HepG2 (cell line): ENCODE data around the gene FNDC3B. TPM values are rescaled to one million over a fixed set of nuclear protein-coding genes. Genes with fewer than 3 reads are reported as not detected.

Experiments used
- AGO1 ChIP-seq: fragments of 200-400 bp; formaldehyde crosslinking; IDR thresholded peaks from 2 replicates; pipeline ENCODE4 v1.6.1; 2017; ENCODE audit warnings: mild to moderate bottlenecking, low read depth, low read length, moderate library complexity; ENCODE audit not compliant: poor library complexity, severe bottlenecking
- RBM22 ChIP-seq: fragments of 200-400 bp; formaldehyde crosslinking; optimal IDR thresholded peaks from 2 replicates; pipeline ENCODE3; 2017; ENCODE audit warnings: mild to moderate bottlenecking, low read length, moderate library complexity
- ZBTB46 ChIP-seq: sonication (generic); formaldehyde crosslinking; IDR thresholded peaks from 2 replicates; pipeline ENCODE4 v1.4.0; 2020; ENCODE audit warnings: mild to moderate bottlenecking, missing genetic modification reagents, borderline replicate concordance
- polyA plus RNA-seq, 8 experiments: library from polyadenylated mRNA; depleted of rRNA in 3 of 8; stranded (reverse) in 7 of 8; unstranded in 1 of 8; fragments of >200 nt; fragmentation: Illumina TruSeq in 4 of 8; extraction: Trizol in 4 of 8; gene quantifications; 2 replicates each; pipeline versions ENCODE4 v1.2.1 to v1.2.3, GENCODE V29; 2011 to 2016; ENCODE audit warnings: low read depth in 4 of 8, missing spikeins in 1 of 8, mixed read lengths in 1 of 8; ENCODE audit not compliant: insufficient read depth in 1 of 8
- total RNA-seq, 5 experiments: library from RNA; depleted of rRNA; stranded (reverse); fragments of >200 nt; fragmentation: Illumina TruSeq; extraction: Trizol; gene quantifications; 2 replicates each; pipeline ENCODE4 v1.2.3, GENCODE V29; 2016; ENCODE audit warnings: low read depth in 1 of 5
- TF ChIP-seq, protein P1 (sequence below), 2 experiments: sonication (generic) in 1 of 2; formaldehyde crosslinking in 1 of 2; IDR thresholded peaks; 2 replicates each; pipeline versions ENCODE4 v1.4.0 to v1.6.1; 2018 to 2020; ENCODE audit warnings: missing genetic modification reagents in 2 of 2, borderline replicate concordance in 1 of 2, low read depth in 1 of 2, mild to moderate bottlenecking in 1 of 2, missing biosample characterization in 1 of 2
- TF ChIP-seq, protein P2 (sequence below): sonication (generic); formaldehyde crosslinking; IDR thresholded peaks from 2 replicates; pipeline ENCODE4 v1.4.0; 2020; ENCODE audit warnings: mild to moderate bottlenecking, missing genetic modification reagents, borderline replicate concordance

Gene FNDC3B
- total and polyA plus RNA-seq, 2 of the 13 experiments (the other 11 are each of a cell fraction or from before 2014, with no cell fraction given): 74.8 to 103 TPM

DNA sequence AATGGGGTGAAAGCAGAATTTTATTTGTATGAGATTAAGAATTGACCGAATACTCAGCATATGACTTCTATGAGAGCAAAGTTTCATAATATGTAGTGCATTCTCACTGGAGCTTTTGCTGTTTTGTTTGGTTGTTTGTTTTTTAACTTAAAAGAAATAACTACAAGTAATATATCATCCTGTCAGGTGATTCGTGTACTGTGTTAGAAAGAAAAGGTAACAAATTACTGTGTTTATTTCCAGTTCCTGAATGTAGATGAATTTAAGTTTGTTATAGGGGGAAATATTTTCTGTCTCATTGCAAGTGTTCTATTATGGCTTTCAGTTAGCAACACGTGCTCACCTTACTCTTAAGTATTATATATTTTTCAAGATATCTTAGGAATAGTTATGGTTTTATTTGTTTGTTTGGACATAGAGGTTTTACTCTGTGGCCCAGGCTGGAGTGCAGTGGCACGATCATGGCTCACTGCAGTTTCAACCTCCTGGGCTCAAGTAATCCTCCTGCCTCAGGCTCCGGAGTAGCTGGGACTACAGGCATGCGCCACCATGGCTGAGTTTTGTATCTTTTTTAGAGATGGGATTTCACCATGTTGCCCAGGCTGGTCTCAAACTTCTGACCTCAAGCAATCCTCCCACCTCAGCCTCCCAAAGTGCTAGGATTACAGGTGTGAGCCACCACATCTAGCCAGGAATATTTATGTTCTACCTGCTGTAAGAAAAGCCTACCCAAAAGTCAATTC, 125.4 kb downstream of the FNDC3B start (continued):
- no peak for TF ChIP-seq ZBTB46 (CRISPR knock-in tag)
- TF ChIP-seq RBM22: peak; percentile 96
- no peak for TF ChIP-seq AGO1
- TF ChIP-seq, protein P1, sequence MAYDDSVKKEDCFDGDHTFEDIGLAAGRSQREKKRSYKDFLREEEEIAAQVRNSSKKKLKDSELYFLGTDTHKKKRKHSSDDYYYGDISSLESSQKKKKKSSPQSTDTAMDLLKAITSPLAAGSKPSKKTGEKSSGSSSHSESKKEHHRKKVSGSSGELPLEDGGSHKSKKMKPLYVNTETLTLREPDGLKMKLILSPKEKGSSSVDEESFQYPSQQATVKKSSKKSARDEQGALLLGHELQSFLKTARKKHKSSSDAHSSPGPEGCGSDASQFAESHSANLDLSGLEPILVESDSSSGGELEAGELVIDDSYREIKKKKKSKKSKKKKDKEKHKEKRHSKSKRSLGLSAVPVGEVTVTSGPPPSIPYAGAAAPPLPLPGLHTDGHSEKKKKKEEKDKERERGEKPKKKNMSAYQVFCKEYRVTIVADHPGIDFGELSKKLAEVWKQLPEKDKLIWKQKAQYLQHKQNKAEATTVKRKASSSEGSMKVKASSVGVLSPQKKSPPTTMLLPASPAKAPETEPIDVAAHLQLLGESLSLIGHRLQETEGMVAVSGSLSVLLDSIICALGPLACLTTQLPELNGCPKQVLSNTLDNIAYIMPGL (CRISPR knock-in tag; IDR thresholded peaks at IDR 0.05; ENCODE audit: borderline replicate concordance in 1 of 2, low read depth in 1 of 2): no peak
- TF ChIP-seq, protein P2, sequence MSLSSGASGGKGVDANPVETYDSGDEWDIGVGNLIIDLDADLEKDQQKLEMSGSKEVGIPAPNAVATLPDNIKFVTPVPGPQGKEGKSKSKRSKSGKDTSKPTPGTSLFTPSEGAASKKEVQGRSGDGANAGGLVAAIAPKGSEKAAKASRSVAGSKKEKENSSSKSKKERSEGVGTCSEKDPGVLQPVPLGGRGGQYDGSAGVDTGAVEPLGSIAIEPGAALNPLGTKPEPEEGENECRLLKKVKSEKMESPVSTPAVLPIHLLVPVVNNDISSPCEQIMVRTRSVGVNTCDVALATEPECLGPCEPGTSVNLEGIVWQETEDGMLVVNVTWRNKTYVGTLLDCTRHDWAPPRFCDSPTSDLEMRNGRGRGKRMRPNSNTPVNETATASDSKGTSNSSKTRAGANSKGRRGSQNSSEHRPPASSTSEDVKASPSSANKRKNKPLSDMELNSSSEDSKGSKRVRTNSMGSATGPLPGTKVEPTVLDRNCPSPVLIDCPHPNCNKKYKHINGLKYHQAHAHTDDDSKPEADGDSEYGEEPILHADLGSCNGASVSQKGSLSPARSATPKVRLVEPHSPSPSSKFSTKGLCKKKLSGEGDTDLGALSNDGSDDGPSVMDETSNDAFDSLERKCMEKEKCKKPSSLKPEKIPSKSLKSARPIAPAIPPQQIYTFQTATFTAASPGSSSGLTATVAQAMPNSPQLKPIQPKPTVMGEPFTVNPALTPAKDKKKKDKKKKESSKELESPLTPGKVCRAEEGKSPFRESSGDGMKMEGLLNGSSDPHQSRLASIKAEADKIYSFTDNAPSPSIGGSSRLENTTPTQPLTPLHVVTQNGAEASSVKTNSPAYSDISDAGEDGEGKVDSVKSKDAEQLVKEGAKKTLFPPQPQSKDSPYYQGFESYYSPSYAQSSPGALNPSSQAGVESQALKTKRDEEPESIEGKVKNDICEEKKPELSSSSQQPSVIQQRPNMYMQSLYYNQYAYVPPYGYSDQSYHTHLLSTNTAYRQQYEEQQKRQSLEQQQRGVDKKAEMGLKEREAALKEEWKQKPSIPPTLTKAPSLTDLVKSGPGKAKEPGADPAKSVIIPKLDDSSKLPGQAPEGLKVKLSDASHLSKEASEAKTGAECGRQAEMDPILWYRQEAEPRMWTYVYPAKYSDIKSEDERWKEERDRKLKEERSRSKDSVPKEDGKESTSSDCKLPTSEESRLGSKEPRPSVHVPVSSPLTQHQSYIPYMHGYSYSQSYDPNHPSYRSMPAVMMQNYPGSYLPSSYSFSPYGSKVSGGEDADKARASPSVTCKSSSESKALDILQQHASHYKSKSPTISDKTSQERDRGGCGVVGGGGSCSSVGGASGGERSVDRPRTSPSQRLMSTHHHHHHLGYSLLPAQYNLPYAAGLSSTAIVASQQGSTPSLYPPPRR (CRISPR knock-in tag): no peak
